Activated naive CD4-positive, alpha-beta T cell treated with anti-CD3 and anti-CD28 coated beads, Interleukin-2, amount 50 U/mL, for 16 hours (primary cell): Measurements from ENCODE around the gene GYPB.
"Not testable (repeated sequence)": the region's sequence is repeated elsewhere in the genome, so short reads cannot be mapped to it uniquely, and the experiment has no call there.

ENCODE experiments used
- DNase-seq: peaks from one replicate; pipeline ENCODE4 v3.0.0-alpha.2; 2020

Gene GYPB

GRCh38 chr4:144019277-144019676, at the start of gene GYPB:
GYPB (minus strand) TSS chr4:144019380; CDS start chr4:144019287, 93 bp downstream.
- not testable (repeated sequence) for DNase-seq

GRCh38 chr4:144061556-144061955, 42.4 kb upstream of the GYPB start:
- not testable (repeated sequence) for DNase-seq

- not testable (repeated sequence) for DNase-seq
Measured at GRCh38 chr4:144060234-144060859, 41.2 kb upstream of the GYPB start.

GRCh38 chr4:144056800-144057199, 37.6 kb upstream of the GYPB start:
- no peak for DNase-seq

- DNase-seq: not testable (repeated sequence)
Measured at GRCh38 chr4:144055336-144055735, 36.2 kb upstream of the GYPB start.

- DNase-seq: not testable (repeated sequence)
Measured at GRCh38 chr4:144051494-144051893, 32.3 kb upstream of the GYPB start.

- not testable (repeated sequence) for DNase-seq
Measured at GRCh38 chr4:144050631-144051030, 31.5 kb upstream of the GYPB start.

- not testable (repeated sequence) for DNase-seq
Measured at GRCh38 chr4:144049495-144050424, 30.6 kb upstream of the GYPB start.

- not testable (repeated sequence) for DNase-seq
Measured at GRCh38 chr4:144044936-144045335, 25.8 kb upstream of the GYPB start.

- DNase-seq: not testable (repeated sequence)
Measured at GRCh38 chr4:144032580-144032979, 13.4 kb upstream of the GYPB start.

- DNase-seq: not testable (repeated sequence)
Measured at GRCh38 chr4:144031875-144032274, 12.7 kb upstream of the GYPB start.

GRCh38 chr4:144031369-144031768, 12.2 kb upstream of the GYPB start:
- not testable (repeated sequence) for DNase-seq

- not testable (repeated sequence) for DNase-seq
Measured at GRCh38 chr4:144030708-144031107, 11.5 kb upstream of the GYPB start.

- DNase-seq: not testable (repeated sequence)
Measured at GRCh38 chr4:144026682-144027081, 7.5 kb upstream of the GYPB start.

- not testable (repeated sequence) for DNase-seq
Measured at GRCh38 chr4:144024399-144025053, 5.3 kb upstream of the GYPB start.

- not testable (repeated sequence) for DNase-seq
Measured at GRCh38 chr4:144022772-144023400, 3.7 kb upstream of the GYPB start.

- not testable (repeated sequence) for DNase-seq
Measured at GRCh38 chr4:144021336-144021990, 2.3 kb upstream of the GYPB start.

- not testable (repeated sequence) for DNase-seq
Measured at GRCh38 chr4:144018223-144019000, 768 bp downstream of the GYPB start.

GRCh38 chr4:144017271-144017670, 1.9 kb downstream of the GYPB start:
- DNase-seq: not testable (repeated sequence)

- not testable (repeated sequence) for DNase-seq
Measured at GRCh38 chr4:144016057-144016605, 3.0 kb downstream of the GYPB start.

GRCh38 chr4:144014808-144015207, 4.4 kb downstream of the GYPB start:
- no peak for DNase-seq
